ENCODE data around the gene DISP1. TPM values are rescaled to one million over a fixed set of nuclear protein-coding genes. Genes with fewer than 3 reads are reported as not detected.
A peak's percentile ranks its signal among the peaks of the same experiment; 100 is the strongest.

The DISP1 gene
- total RNA-seq, 6 experiments from 2014 or later: 1.7 to 4.2 (median 3.0) TPM

DNA sequence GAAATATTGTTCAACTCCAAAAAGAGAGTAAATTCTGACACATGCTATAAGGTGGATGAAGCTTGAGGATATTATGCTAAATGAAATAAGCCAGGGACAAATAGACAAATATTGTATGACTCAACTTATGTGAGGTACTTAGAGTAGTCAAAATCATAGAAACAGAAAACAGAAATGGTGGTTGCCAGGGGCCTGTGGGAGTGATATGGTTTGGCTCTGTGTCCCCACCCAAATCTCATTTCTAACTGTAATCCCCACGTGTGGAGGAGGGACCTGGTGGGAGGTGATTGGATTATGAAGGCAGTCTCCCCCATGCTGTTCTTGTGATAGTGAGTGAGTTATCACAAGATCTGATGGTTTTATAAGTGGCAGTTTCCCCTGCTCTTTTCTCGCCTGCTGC lies 24.7 kb upstream of the DISP1 start:
- Histone ChIP-seq H3K36me3 (no peaks in the 10 kb centered on the region), H3K27ac (no peak overlapping the region), H3K4me1 (peaks cover 0 to 6% (median 2%) of the 10 kb centered on the region in 4 donors), H3K4me3 (no peak overlapping the region), H3K27me3 (no peaks in the 10 kb centered on the region), H3K9me3 (no peaks in the 10 kb centered on the region)
- intact Hi-C loops (cut with DNase I): no loop called here
- ATAC-seq (no peak), DNase-seq (no peak)
- 60% methylated on average over 1 of the region's 2 CpGs for WGBS (ENCODE audit: insufficient coverage, low coverage, low lambda C conversion rate, missing lambda C conversion rate)
- TF ChIP-seq POLR2A (IDR thresholded peaks at IDR 0.05): no peak
- TF ChIP-seq, protein P1, sequence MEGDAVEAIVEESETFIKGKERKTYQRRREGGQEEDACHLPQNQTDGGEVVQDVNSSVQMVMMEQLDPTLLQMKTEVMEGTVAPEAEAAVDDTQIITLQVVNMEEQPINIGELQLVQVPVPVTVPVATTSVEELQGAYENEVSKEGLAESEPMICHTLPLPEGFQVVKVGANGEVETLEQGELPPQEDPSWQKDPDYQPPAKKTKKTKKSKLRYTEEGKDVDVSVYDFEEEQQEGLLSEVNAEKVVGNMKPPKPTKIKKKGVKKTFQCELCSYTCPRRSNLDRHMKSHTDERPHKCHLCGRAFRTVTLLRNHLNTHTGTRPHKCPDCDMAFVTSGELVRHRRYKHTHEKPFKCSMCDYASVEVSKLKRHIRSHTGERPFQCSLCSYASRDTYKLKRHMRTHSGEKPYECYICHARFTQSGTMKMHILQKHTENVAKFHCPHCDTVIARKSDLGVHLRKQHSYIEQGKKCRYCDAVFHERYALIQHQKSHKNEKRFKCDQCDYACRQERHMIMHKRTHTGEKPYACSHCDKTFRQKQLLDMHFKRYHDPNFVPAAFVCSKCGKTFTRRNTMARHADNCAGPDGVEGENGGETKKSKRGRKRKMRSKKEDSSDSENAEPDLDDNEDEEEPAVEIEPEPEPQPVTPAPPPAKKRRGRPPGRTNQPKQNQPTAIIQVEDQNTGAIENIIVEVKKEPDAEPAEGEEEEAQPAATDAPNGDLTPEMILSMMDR (IDR thresholded peaks at IDR 0.05): no peak

GRCh38 chr1:222790520-222790919 lies 24.3 kb upstream of the DISP1 start:
- Histone ChIP-seq H3K27ac (no peak overlapping the region), H3K4me1 (peaks cover 0 to 8% (median 2%) of the 10 kb centered on the region in 4 donors), H3K36me3 (no peaks in the 10 kb centered on the region), H3K4me3 (no peak overlapping the region), H3K27me3 (no peaks in the 10 kb centered on the region), H3K9me3 (no peaks in the 10 kb centered on the region)
- WGBS (ENCODE audit: insufficient coverage, low coverage, low lambda C conversion rate, missing lambda C conversion rate): 43% methylated on average over 3 of the region's 4 CpGs
- intact Hi-C loops (cut with DNase I): no loop called here
- TF ChIP-seq, protein P1 (IDR thresholded peaks at IDR 0.05): no peak
- TF ChIP-seq POLR2A (IDR thresholded peaks at IDR 0.05): no peak
- DNase-seq: no peak
- no peak for ATAC-seq

GRCh38 chr1:222791006-222791710 lies 23.7 kb upstream of the DISP1 start:
- intact Hi-C loops (cut with DNase I): no loop called here
- 38% methylated on average over 3 of the region's 4 CpGs for WGBS (ENCODE audit: insufficient coverage, low coverage, low lambda C conversion rate, missing lambda C conversion rate)

GRCh38 chr1:222792744-222793143 lies 22.1 kb upstream of the DISP1 start:
- Histone ChIP-seq H3K27me3 (no peaks in the 10 kb centered on the region), H3K9me3 (no peaks in the 10 kb centered on the region), H3K36me3 (no peaks in the 10 kb centered on the region), H3K4me3 (no peak overlapping the region), H3K4me1 (peaks cover 0 to 8% (median 2%) of the 10 kb centered on the region in 4 donors), H3K27ac (no peak overlapping the region)
- ATAC-seq (peak; percentile 41 to 76 (median 66)), DNase-seq (no peak)
- intact Hi-C loops (cut with DNase I): no loop called here
- WGBS (ENCODE audit: insufficient coverage, low coverage, low lambda C conversion rate, missing lambda C conversion rate): 3% methylated on average over 2 of the region's 2 CpGs
- no peak for TF ChIP-seq POLR2A (IDR thresholded peaks at IDR 0.05)
- TF ChIP-seq, protein P1 (IDR thresholded peaks at IDR 0.05): peak; percentile 55 to 73 (median 64)

More at GRCh38 chr1:222791006-222791710, 23.7 kb upstream of the DISP1 start:
- Histone ChIP-seq H3K27ac (no peak overlapping the region), H3K27me3 (no peaks in the 10 kb centered on the region), H3K9me3 (no peaks in the 10 kb centered on the region), H3K36me3 (no peaks in the 10 kb centered on the region), H3K4me3 (no peak overlapping the region), H3K4me1 (peaks cover 0 to 8% (median 2%) of the 10 kb centered on the region in 4 donors)
- no peak for DNase-seq
- peak in 1 of 4 donors; percentile 33 for ATAC-seq
- TF ChIP-seq, protein P1 (IDR thresholded peaks at IDR 0.05): no peak
- TF ChIP-seq POLR2A (IDR thresholded peaks at IDR 0.05): no peak

All from right lobe of liver (tissue), 6 donors.